Measurements from ENCODE around the gene SCYL3.

DNA sequence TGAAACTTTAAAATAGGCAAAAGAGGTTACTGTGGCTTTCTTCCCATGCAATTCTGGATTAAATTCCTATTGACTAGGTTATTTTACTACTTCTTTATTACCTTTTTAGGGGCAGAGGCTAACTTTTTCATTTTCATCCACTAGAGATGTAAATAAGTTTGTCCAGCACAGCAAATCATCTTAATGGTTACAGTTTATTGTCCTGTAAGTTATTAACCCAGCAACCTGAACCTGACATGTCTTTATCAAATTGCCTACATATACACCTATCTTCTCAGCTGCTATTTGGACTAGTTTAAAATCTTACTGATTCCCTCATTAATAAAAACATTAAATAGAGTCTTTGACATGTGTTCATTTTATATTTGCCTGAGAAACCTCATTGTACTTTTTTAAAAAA, 6.9 kb upstream of the SCYL3 start:
- TF ChIP-seq EZH2 (IDR thresholded peaks at IDR 0.05; ENCODE audit: low read depth, unreplicated experiment) (no peak), POLR2AphosphoS5 (IDR thresholded peaks at IDR 0.05; ENCODE audit: low read depth) (no peak), JUNB (IDR thresholded peaks at IDR 0.05; ENCODE audit: unreplicated experiment) (no peak), ZNF331 (CRISPR knock-in tag; IDR thresholded peaks at IDR 0.05; ENCODE audit: low read depth) (no peak), CREB1 (CRISPR knock-in tag; IDR thresholded peaks at IDR 0.05; ENCODE audit: low read depth) (no peak), EZH2phosphoT487 (IDR thresholded peaks at IDR 0.05; ENCODE audit: unreplicated experiment) (no peak)
- TF ChIP-seq, protein P1, sequence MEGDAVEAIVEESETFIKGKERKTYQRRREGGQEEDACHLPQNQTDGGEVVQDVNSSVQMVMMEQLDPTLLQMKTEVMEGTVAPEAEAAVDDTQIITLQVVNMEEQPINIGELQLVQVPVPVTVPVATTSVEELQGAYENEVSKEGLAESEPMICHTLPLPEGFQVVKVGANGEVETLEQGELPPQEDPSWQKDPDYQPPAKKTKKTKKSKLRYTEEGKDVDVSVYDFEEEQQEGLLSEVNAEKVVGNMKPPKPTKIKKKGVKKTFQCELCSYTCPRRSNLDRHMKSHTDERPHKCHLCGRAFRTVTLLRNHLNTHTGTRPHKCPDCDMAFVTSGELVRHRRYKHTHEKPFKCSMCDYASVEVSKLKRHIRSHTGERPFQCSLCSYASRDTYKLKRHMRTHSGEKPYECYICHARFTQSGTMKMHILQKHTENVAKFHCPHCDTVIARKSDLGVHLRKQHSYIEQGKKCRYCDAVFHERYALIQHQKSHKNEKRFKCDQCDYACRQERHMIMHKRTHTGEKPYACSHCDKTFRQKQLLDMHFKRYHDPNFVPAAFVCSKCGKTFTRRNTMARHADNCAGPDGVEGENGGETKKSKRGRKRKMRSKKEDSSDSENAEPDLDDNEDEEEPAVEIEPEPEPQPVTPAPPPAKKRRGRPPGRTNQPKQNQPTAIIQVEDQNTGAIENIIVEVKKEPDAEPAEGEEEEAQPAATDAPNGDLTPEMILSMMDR (conservative IDR thresholded peaks at IDR 0.05; ENCODE audit: low read depth in 2 of 2), result no peak
- TF ChIP-seq, protein P2, sequence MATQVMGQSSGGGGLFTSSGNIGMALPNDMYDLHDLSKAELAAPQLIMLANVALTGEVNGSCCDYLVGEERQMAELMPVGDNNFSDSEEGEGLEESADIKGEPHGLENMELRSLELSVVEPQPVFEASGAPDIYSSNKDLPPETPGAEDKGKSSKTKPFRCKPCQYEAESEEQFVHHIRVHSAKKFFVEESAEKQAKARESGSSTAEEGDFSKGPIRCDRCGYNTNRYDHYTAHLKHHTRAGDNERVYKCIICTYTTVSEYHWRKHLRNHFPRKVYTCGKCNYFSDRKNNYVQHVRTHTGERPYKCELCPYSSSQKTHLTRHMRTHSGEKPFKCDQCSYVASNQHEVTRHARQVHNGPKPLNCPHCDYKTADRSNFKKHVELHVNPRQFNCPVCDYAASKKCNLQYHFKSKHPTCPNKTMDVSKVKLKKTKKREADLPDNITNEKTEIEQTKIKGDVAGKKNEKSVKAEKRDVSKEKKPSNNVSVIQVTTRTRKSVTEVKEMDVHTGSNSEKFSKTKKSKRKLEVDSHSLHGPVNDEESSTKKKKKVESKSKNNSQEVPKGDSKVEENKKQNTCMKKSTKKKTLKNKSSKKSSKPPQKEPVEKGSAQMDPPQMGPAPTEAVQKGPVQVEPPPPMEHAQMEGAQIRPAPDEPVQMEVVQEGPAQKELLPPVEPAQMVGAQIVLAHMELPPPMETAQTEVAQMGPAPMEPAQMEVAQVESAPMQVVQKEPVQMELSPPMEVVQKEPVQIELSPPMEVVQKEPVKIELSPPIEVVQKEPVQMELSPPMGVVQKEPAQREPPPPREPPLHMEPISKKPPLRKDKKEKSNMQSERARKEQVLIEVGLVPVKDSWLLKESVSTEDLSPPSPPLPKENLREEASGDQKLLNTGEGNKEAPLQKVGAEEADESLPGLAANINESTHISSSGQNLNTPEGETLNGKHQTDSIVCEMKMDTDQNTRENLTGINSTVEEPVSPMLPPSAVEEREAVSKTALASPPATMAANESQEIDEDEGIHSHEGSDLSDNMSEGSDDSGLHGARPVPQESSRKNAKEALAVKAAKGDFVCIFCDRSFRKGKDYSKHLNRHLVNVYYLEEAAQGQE (IDR thresholded peaks at IDR 0.05; ENCODE audit: unreplicated experiment), result no peak
